ENCODE measurements around the gene TRAPPC3. TPM values are rescaled to one million over a fixed set of nuclear protein-coding genes. Genes with fewer than 3 reads are reported as not detected.

TRAPPC3 gene
- polyA plus RNA-seq, 1 donor (not counting 4 experiments of a cell fraction or from before 2014, with no cell fraction given): 173 TPM

GRCh38 chr1:36118447-36119204, 30.7 kb downstream of the TRAPPC3 start:
- no peak overlapping the region for H3K27ac ChIP-seq (ENCODE audit: control insufficient read depth, insufficient read depth, low read length)
- no peak overlapping the region for H3K4me2 ChIP-seq (ENCODE audit: control insufficient read depth, extremely low read depth, insufficient read depth, low read depth, low read length)
- H3K9me3 ChIP-seq (ENCODE audit: control insufficient read depth, low read depth, low read length): no peaks in the 10 kb centered on the region
- no peak overlapping the region for H2AFZ ChIP-seq (ENCODE audit: control insufficient read depth, low read length)
- H3K79me2 ChIP-seq (ENCODE audit: control insufficient read depth, insufficient read depth, low read length): no peaks in the 10 kb centered on the region
- FAIRE-seq (no peak), DNase-seq (ENCODE audit: low read depth, low spot score) (no peak)
- dilution Hi-C loops (cut with MboI; ENCODE audit: extremely low pct_ligation_motif_present, low sequenced_read_pairs): no loop called here
- no peaks in the 10 kb centered on the region for H3K9me1 ChIP-seq (ENCODE audit: control insufficient read depth, extremely low read depth, insufficient read depth, low read length)
- H3K9ac ChIP-seq (ENCODE audit: control insufficient read depth, extremely low read depth, insufficient read depth, low read length): no peak overlapping the region
- TF ChIP-seq EZH2 (IDR thresholded peaks at IDR 0.05; ENCODE audit: low read length) (no peak), CTCF (optimal IDR thresholded peaks at IDR 0.05 in 1 of 3, IDR thresholded peaks at IDR 0.05 in 1 of 3, conservative IDR thresholded peaks at IDR 0.05 in 1 of 3; ENCODE audit: extremely low read depth in 1 of 3, insufficient read depth in 2 of 3, low read length in 3 of 3) (no peak)
- peaks cover 9% of the 10 kb centered on the region for H3K27me3 ChIP-seq (ENCODE audit: control insufficient read depth, extremely low read depth, insufficient read depth, low read length)
- H3K4me1 ChIP-seq (ENCODE audit: control insufficient read depth, extremely low read depth, insufficient read depth, low read length): no peaks in the 10 kb centered on the region
- H3K4me3 ChIP-seq (ENCODE audit: control insufficient read depth in 2 of 3, extremely low read depth in 1 of 3, insufficient read depth in 2 of 3, low read depth in 1 of 3, low read length in 3 of 3): no peak overlapping the region
- no peaks in the 10 kb centered on the region for H4K20me1 ChIP-seq (ENCODE audit: control insufficient read depth, extremely low read depth, insufficient read depth, low read length)
- no peaks in the 10 kb centered on the region for H3K36me3 ChIP-seq (ENCODE audit: control insufficient read depth in 2 of 2, extremely low read depth in 1 of 2, insufficient read depth in 2 of 2, low read length in 2 of 2)

DNA sequence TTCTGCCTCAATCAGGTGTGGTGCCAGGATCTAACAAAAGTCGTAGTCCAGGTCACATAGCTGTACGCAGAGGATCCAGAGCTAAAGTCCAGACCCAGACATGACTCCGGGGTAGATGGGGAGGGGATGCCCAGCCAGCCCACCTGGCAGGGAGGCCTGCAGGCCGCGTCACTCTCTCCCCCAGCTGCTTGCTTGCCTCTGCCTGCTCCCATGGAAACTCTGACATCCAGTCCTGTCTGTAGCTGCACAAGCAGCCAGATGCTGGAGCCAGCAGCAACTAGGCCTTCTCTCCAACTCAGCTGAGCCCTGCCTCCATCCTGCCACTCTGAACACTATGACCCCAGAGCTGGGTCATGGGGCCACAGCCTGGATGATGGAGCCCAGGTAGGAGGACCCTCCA, 32.4 kb downstream of the TRAPPC3 start:
- no peak for DNase-seq (ENCODE audit: low read depth, low spot score)
- Histone ChIP-seq H3K4me3 (ENCODE audit: control insufficient read depth in 2 of 3, extremely low read depth in 1 of 3, insufficient read depth in 2 of 3, low read depth in 1 of 3, low read length in 3 of 3) (no peak overlapping the region), H2AFZ (ENCODE audit: control insufficient read depth, low read length) (no peak overlapping the region), H3K27ac (ENCODE audit: control insufficient read depth, insufficient read depth, low read length) (no peak overlapping the region), H3K4me1 (ENCODE audit: control insufficient read depth, extremely low read depth, insufficient read depth, low read length) (no peaks in the 10 kb centered on the region), H3K79me2 (ENCODE audit: control insufficient read depth, insufficient read depth, low read length) (no peaks in the 10 kb centered on the region), H3K36me3 (ENCODE audit: control insufficient read depth in 2 of 2, extremely low read depth in 1 of 2, insufficient read depth in 2 of 2, low read length in 2 of 2) (no peaks in the 10 kb centered on the region), H3K9ac (ENCODE audit: control insufficient read depth, extremely low read depth, insufficient read depth, low read length) (no peak overlapping the region), H4K20me1 (ENCODE audit: control insufficient read depth, extremely low read depth, insufficient read depth, low read length) (no peaks in the 10 kb centered on the region), H3K9me1 (ENCODE audit: control insufficient read depth, extremely low read depth, insufficient read depth, low read length) (no peaks in the 10 kb centered on the region), H3K4me2 (ENCODE audit: control insufficient read depth, extremely low read depth, insufficient read depth, low read depth, low read length) (no peak overlapping the region), H3K9me3 (ENCODE audit: control insufficient read depth, low read depth, low read length) (no peaks in the 10 kb centered on the region), H3K27me3 (ENCODE audit: control insufficient read depth, extremely low read depth, insufficient read depth, low read length) (no peaks in the 10 kb centered on the region)
- FAIRE-seq: no peak
- dilution Hi-C loops (cut with MboI; ENCODE audit: extremely low pct_ligation_motif_present, low sequenced_read_pairs): no loop called here
- no peak for TF ChIP-seq EZH2 (IDR thresholded peaks at IDR 0.05; ENCODE audit: low read length)
- TF ChIP-seq CTCF (optimal IDR thresholded peaks at IDR 0.05 in 1 of 3, IDR thresholded peaks at IDR 0.05 in 1 of 3, conservative IDR thresholded peaks at IDR 0.05 in 1 of 3; ENCODE audit: extremely low read depth in 1 of 3, insufficient read depth in 2 of 3, low read length in 3 of 3): no peak

All from keratinocyte (primary cell).